ENCODE measurements around the gene USP11. TPM values are rescaled to one million over a fixed set of nuclear protein-coding genes. Genes with fewer than 3 reads are reported as not detected.

The USP11 gene
- total and polyA plus RNA-seq, 2 donors (not counting 1 experiment from before 2014, with no cell fraction given), result 63.4 to 136 TPM

DNA sequence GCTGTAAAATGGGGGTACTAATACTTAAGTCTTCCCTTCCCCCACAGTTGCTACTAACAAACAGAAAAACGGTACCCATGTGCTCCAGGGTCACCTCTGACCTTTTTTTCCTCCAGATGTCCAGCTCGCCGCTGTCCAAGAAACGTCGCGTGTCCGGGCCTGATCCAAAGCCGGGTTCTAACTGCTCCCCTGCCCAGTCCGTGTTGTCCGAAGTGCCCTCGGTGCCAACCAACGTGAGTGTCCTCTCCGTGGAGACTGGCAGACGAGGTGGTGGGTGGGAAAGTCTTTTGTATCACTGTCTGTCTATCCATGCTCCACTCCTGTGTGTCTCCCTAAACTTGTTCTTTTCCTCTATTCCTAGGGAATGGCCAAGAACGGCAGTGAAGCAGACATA, 34.1 kb upstream of the USP11 start:
- no peak overlapping the region for H3K4me3 ChIP-seq (ENCODE audit: control extremely low read depth in 1 of 5, extremely low read depth in 1 of 5, insufficient read depth in 1 of 5, low read depth in 2 of 5, low read length in 4 of 5)
- H3K4me1 Mint-ChIP-seq, result peaks cover 38% of the 10 kb centered on the region
- no peaks in the 10 kb centered on the region for H3K27me3 ChIP-seq (replicated peaks in 1 of 4; ENCODE audit: control extremely low read depth in 1 of 4, control insufficient read depth in 3 of 4, insufficient read depth in 4 of 4, low read length in 3 of 4)
- H3K9me3 Mint-ChIP-seq (ENCODE audit: insufficient read depth), result no peaks in the 10 kb centered on the region
- H3K4me2 ChIP-seq (replicated peaks; ENCODE audit: low read depth, low read length, poor library complexity, severe bottlenecking), result no peak overlapping the region
- ChIA-PET POLR2A (no interaction called here), CTCF (no interaction called here)
- no peak overlapping the region for H3K4me3 Mint-ChIP-seq
- H3K9ac ChIP-seq (ENCODE audit: low read length), result no peak overlapping the region
- 100% methylated on average over 1 of the region's 15 CpGs for WGBS (ENCODE audit: insufficient coverage)
- H3K79me2 ChIP-seq (ENCODE audit: control insufficient read depth, insufficient read depth, low read length), result peaks cover 67% of the 10 kb centered on the region
- peaks cover 0 to 60% of the 10 kb centered on the region in 2 experiments for H3K36me3 ChIP-seq (replicated peaks in 1 of 2; ENCODE audit: control extremely low read depth in 1 of 2, control insufficient read depth in 1 of 2, extremely low read depth in 1 of 2, insufficient read depth in 2 of 2, low read length in 1 of 2)
- intact Hi-C loops (cut with micrococcal nuclease), result no loop called here
- no peak overlapping the region for H3K27ac Mint-ChIP-seq
- peaks cover 34 to 37% of the 10 kb centered on the region in 2 donors for H3K4me1 ChIP-seq (ENCODE audit: control insufficient read depth in 2 of 2, insufficient read depth in 2 of 2, low read length in 2 of 2)
- TF ChIP-seq, protein P1, sequence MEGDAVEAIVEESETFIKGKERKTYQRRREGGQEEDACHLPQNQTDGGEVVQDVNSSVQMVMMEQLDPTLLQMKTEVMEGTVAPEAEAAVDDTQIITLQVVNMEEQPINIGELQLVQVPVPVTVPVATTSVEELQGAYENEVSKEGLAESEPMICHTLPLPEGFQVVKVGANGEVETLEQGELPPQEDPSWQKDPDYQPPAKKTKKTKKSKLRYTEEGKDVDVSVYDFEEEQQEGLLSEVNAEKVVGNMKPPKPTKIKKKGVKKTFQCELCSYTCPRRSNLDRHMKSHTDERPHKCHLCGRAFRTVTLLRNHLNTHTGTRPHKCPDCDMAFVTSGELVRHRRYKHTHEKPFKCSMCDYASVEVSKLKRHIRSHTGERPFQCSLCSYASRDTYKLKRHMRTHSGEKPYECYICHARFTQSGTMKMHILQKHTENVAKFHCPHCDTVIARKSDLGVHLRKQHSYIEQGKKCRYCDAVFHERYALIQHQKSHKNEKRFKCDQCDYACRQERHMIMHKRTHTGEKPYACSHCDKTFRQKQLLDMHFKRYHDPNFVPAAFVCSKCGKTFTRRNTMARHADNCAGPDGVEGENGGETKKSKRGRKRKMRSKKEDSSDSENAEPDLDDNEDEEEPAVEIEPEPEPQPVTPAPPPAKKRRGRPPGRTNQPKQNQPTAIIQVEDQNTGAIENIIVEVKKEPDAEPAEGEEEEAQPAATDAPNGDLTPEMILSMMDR (IDR thresholded peaks at IDR 0.05), result no peak
- DNase-seq (no peak), ATAC-seq (ENCODE audit: low read depth) (no peak)
- peaks cover 58% of the 10 kb centered on the region for H4K20me1 ChIP-seq (ENCODE audit: control insufficient read depth, insufficient read depth, low read length, poor library complexity, severe bottlenecking)
- H3K9me3 ChIP-seq (ENCODE audit: control extremely low read depth in 1 of 3, control insufficient read depth in 2 of 3, insufficient read depth in 1 of 3, low read length in 2 of 3), result no peaks in the 10 kb centered on the region
- H3K27me3 Mint-ChIP-seq, result no peaks in the 10 kb centered on the region
- H2AFZ ChIP-seq (ENCODE audit: insufficient read depth, low read depth, low read length, poor library complexity, severe bottlenecking), result no peak overlapping the region
- H3K27ac ChIP-seq (ENCODE audit: low read length in 2 of 2), result no peak overlapping the region

DNA sequence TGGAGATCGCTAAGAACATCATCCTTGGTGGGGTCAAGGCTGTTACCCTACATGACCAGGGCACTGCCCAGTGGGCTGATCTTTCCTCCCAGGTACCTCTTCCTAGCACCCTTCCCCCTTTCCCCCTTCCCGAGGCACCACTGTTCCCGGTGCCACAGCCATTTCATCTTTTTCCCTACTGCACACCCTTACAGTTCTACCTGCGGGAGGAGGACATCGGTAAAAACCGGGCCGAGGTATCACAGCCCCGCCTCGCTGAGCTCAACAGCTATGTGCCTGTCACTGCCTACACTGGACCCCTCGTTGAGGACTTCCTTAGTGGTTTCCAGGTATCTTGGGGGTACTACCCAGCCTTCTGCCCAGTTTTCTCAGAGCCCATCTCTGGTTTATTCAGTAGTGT, 33.5 kb upstream of the USP11 start:
- Histone ChIP-seq H3K9ac (ENCODE audit: low read length) (no peak overlapping the region), H3K4me3 (ENCODE audit: control extremely low read depth in 1 of 5, extremely low read depth in 1 of 5, insufficient read depth in 1 of 5, low read depth in 2 of 5, low read length in 4 of 5) (no peak overlapping the region), H3K4me1 (ENCODE audit: control insufficient read depth in 2 of 2, insufficient read depth in 2 of 2, low read length in 2 of 2) (peaks cover 33 to 35% of the 10 kb centered on the region in 2 donors), H3K36me3 (replicated peaks in 1 of 2; ENCODE audit: control extremely low read depth in 1 of 2, control insufficient read depth in 1 of 2, extremely low read depth in 1 of 2, insufficient read depth in 2 of 2, low read length in 1 of 2) (peaks cover 0 to 62% of the 10 kb centered on the region in 2 experiments), H3K79me2 (ENCODE audit: control insufficient read depth, insufficient read depth, low read length) (peaks cover 61% of the 10 kb centered on the region), H3K9me3 (ENCODE audit: control extremely low read depth in 1 of 3, control insufficient read depth in 2 of 3, insufficient read depth in 1 of 3, low read length in 2 of 3) (no peaks in the 10 kb centered on the region), H3K27ac (ENCODE audit: low read length in 2 of 2) (no peak overlapping the region), H3K27me3 (replicated peaks in 1 of 4; ENCODE audit: control extremely low read depth in 1 of 4, control insufficient read depth in 3 of 4, insufficient read depth in 4 of 4, low read length in 3 of 4) (no peaks in the 10 kb centered on the region), H4K20me1 (ENCODE audit: control insufficient read depth, insufficient read depth, low read length, poor library complexity, severe bottlenecking) (peaks cover 58% of the 10 kb centered on the region), H2AFZ (ENCODE audit: insufficient read depth, low read depth, low read length, poor library complexity, severe bottlenecking) (no peak overlapping the region), H3K4me2 (replicated peaks; ENCODE audit: low read depth, low read length, poor library complexity, severe bottlenecking) (no peak overlapping the region)
- TF ChIP-seq EZH2 (IDR thresholded peaks at IDR 0.05; ENCODE audit: borderline replicate concordance, insufficient read depth, low read depth, low read length, poor library complexity, severe bottlenecking), result no peak
- TF ChIP-seq, protein P1 (IDR thresholded peaks at IDR 0.05), result no peak
- intact Hi-C loops (cut with micrococcal nuclease), result no loop called here
- ChIA-PET CTCF (no interaction called here), POLR2A (no interaction called here)
- no peak for ATAC-seq (ENCODE audit: low read depth)
- WGBS (ENCODE audit: insufficient coverage), result 100% methylated on average over 1 of the region's 10 CpGs
- H3K4me1 Mint-ChIP-seq, result peaks cover 36% of the 10 kb centered on the region
- H3K27ac Mint-ChIP-seq, result no peak overlapping the region
- H3K9me3 Mint-ChIP-seq (ENCODE audit: insufficient read depth), result no peaks in the 10 kb centered on the region
- DNase-seq, result no peak
- no peak overlapping the region for H3K4me3 Mint-ChIP-seq
- no peaks in the 10 kb centered on the region for H3K27me3 Mint-ChIP-seq

Data from B cell (primary cell).